ENCODE data around the gene FUCA1. TPM values are rescaled to one million over a fixed set of nuclear protein-coding genes. Genes with fewer than 3 reads are reported as not detected.

Gene FUCA1
- 8.2 and 10.8 TPM in 2 replicates for total RNA-seq (2014; rRNA removed; shearing (Covaris generic))

GRCh38 chr1:23867895-23868556, at the start of gene FUCA1:
TSS of gene FUCA1 (minus strand) at chr1:23868290. CDS start at chr1:23868286, 4 bp downstream.
- Histone ChIP-seq H3K4me3 (ENCODE audit: insufficient read depth, low read depth, low read length) (peak within 1 kb of the TSS; percentile 80), H3K27me3 (ENCODE audit: control insufficient read depth, insufficient read depth, low read length) (peaks cover 27% of the 10 kb centered on the region), H3K36me3 (replicated peaks; ENCODE audit: control insufficient read depth, insufficient read depth, low read length) (no peaks in the 10 kb centered on the region)
- peak; percentile 98 for DNase-seq

DNA sequence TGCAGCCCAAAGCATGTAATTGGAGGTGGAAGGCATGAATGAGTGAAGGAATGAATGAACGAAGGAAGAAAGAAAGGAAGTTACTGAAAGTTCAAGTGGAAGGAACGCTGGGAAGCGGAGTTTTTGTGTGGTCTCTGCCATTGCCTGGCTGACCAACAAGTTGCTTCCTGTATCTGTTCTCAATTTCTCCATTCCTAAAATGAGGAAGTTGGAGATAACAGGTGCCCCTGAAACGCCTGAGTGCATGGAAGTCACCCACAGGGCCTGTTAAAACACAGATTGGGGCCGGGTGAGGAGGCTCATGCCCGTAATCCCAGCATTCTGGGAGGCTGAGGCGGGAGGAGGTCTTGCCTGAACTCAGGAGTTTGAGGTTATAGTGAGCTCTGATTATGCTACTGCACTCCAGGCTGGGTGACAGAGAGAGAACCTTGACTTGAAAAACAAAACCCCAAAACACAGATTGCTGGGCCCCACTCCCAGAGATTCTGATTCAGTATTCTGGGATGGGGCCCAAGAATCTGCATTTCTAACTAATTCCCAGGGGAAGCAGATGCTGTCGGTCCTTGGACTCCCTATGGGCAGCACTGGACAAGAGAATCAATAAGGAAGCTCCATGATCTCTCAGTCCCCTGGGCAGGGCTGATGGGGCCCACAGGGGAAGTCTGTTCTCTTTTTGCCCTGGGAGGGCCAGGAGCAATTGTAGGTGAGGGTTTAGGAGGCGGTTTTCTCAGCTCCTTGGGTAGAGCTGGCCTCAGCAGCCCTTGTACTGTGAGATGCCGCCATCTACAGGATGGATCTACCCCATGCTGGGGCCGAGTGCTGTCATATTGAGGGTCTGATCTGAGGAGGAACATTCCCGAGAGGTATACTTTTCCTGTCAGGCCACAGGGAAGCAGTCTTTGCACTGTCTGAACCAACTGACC, 48.4 kb upstream of the FUCA1 start:
- H3K36me3 ChIP-seq (replicated peaks; ENCODE audit: control insufficient read depth, insufficient read depth, low read length): no peaks in the 10 kb centered on the region
- H3K27me3 ChIP-seq (ENCODE audit: control insufficient read depth, insufficient read depth, low read length): no peaks in the 10 kb centered on the region
- no peak overlapping the region for H3K4me3 ChIP-seq (ENCODE audit: insufficient read depth, low read depth, low read length)
- peak; percentile 85 for DNase-seq

DNA sequence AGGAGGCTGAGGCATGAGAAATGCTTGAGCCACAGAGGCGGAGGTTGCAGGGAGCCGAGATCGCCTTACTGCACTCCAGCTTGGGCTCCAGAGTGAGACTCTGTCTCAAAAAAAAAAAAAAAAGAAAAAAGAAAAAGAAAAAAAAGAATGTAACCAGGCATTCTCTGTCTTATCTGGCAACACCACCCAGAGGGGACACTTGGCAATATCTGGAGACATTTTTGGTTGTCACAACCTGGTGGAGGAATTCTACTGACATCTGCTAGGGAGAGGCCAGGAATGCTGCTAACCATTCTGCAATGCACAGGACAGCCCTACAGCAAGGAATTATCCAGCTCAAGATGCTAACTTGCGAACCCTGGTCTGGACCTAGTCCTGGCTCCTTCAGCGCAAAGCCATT, 47.4 kb upstream of the FUCA1 start:
- no peaks in the 10 kb centered on the region for H3K36me3 ChIP-seq (replicated peaks; ENCODE audit: control insufficient read depth, insufficient read depth, low read length)
- no peak for DNase-seq
- no peak overlapping the region for H3K4me3 ChIP-seq (ENCODE audit: insufficient read depth, low read depth, low read length)
- H3K27me3 ChIP-seq (ENCODE audit: control insufficient read depth, insufficient read depth, low read length): no peaks in the 10 kb centered on the region

GRCh38 chr1:23914921-23915320, 46.8 kb upstream of the FUCA1 start:
- Histone ChIP-seq H3K27me3 (ENCODE audit: control insufficient read depth, insufficient read depth, low read length) (no peaks in the 10 kb centered on the region), H3K4me3 (ENCODE audit: insufficient read depth, low read depth, low read length) (no peak overlapping the region), H3K36me3 (replicated peaks; ENCODE audit: control insufficient read depth, insufficient read depth, low read length) (no peaks in the 10 kb centered on the region)
- no peak for DNase-seq

DNA sequence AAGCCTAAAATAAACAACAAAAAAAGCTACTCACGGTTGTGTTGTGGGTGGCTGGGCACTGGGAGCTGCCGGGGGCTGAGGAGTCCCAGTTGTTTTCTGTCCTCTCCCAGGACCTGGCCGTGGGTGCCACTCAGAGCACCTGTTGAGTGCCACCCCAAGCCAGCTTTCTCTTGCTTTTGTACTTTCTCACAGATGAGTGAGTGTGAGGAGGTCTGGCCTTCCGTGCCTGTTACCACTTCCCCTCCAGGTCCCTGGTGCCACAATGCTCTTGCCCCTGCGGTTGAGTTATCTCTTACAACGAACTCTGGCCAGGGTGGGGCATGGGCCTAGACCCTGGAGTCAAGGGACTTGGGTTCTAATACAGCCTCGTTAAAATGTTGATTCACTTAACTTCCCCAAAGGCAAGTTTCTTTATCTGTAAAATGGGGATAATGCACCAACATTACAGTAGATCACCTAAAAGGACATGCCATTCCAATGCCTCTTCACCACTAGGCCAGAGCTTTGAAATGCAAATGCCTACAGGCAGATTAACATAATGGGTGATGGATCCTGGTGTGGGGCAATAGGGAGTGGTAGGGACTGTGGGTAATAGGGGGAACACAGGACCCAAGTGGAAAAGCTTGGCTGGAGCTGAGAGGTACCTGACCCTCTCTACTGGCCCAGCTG, 45.3 kb upstream of the FUCA1 start, which contains the start of gene CNR2:
Gene CNR2 (minus strand): TSS at position 151 of the 669 bp plus-strand sequence. CDS start 37,745 bp downstream, outside the sequence.
- Histone ChIP-seq H3K27me3 (ENCODE audit: control insufficient read depth, insufficient read depth, low read length) (peaks cover 1% of the 10 kb centered on the region; the same call in 1 of the 2 replicates), H3K36me3 (replicated peaks; ENCODE audit: control insufficient read depth, insufficient read depth, low read length) (no peaks in the 10 kb centered on the region), H3K4me3 (ENCODE audit: insufficient read depth, low read depth, low read length) (no peak within 1 kb of the TSS)
- no peak for DNase-seq

DNA sequence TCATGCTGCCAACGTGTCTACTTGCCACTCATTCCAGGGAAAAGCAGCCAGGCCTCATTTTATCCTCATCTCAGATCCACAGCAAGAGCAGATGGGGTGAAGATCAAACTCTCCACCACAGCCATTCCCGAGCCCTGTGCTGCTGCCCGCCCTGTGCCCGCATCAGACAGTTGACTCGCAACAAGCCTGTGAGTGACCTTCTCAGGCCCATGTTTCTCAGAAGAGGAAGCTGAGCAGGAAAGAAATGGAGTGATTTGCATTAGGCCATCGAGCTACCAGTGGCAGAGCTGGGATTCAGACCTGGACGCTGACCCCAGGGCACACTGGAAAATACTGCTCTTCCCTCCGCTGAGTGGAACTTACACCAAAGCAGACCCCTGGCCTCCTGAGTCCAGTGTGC, 43.8 kb upstream of the FUCA1 start:
- no peak for DNase-seq
- peaks cover 1% of the 10 kb centered on the region; the same call in 1 of the 2 replicates for H3K27me3 ChIP-seq (ENCODE audit: control insufficient read depth, insufficient read depth, low read length)
- no peaks in the 10 kb centered on the region for H3K36me3 ChIP-seq (replicated peaks; ENCODE audit: control insufficient read depth, insufficient read depth, low read length)
- H3K4me3 ChIP-seq (ENCODE audit: insufficient read depth, low read depth, low read length): no peak overlapping the region

DNA sequence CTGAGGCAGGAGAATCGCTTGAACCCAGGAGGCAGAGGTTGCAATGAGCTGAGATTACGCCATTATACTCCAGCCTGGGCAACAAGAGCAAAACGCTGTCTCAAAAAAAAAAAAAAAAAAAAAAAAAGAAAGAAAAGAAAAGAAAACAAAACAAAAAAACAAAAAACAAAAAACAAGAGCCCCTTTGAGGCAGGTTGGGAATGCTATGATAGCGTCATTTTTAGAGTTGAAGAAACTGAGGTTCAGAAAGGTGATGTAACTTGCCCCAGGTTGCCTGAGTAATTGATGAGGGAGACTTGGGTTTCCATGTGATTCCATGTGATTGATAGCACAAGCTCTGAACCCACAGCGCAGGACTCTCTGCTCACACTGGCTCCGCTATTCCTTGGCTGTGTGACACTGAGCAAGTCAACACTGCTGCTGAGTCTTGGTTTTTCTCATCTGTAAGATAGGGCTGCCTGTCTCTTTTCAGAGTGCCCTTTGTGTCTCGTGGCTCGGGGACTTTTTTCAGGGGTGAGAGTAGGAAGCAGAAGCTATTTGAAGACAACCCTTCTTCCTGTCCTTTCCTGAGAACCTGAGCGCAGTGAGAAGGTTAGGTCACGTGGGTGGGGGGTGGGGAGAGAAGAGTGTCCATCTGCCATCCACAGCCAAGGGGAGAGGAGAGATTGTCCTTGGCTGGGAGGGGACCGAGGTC, 42.6 kb upstream of the FUCA1 start:
- Histone ChIP-seq H3K27me3 (ENCODE audit: control insufficient read depth, insufficient read depth, low read length) (peaks cover 1% of the 10 kb centered on the region; the same call in 1 of the 2 replicates), H3K4me3 (ENCODE audit: insufficient read depth, low read depth, low read length) (no peak overlapping the region), H3K36me3 (replicated peaks; ENCODE audit: control insufficient read depth, insufficient read depth, low read length) (no peaks in the 10 kb centered on the region)
- no peak for DNase-seq

- no peak for DNase-seq
- Histone ChIP-seq H3K36me3 (replicated peaks; ENCODE audit: control insufficient read depth, insufficient read depth, low read length) (no peaks in the 10 kb centered on the region), H3K4me3 (ENCODE audit: insufficient read depth, low read depth, low read length) (no peak overlapping the region), H3K27me3 (ENCODE audit: control insufficient read depth, insufficient read depth, low read length) (peaks cover 1% of the 10 kb centered on the region; the same call in 1 of the 2 replicates)
These were observed 42.1 kb upstream of the FUCA1 start for GRCh38 chr1:23910144-23910543.

GRCh38 chr1:23909412-23909811, 41.3 kb upstream of the FUCA1 start:
- no peak overlapping the region for H3K4me3 ChIP-seq (ENCODE audit: insufficient read depth, low read depth, low read length)
- DNase-seq: no peak
- no peaks in the 10 kb centered on the region for H3K36me3 ChIP-seq (replicated peaks; ENCODE audit: control insufficient read depth, insufficient read depth, low read length)
- peaks cover 1% of the 10 kb centered on the region; the same call in 1 of the 2 replicates for H3K27me3 ChIP-seq (ENCODE audit: control insufficient read depth, insufficient read depth, low read length)

DNA sequence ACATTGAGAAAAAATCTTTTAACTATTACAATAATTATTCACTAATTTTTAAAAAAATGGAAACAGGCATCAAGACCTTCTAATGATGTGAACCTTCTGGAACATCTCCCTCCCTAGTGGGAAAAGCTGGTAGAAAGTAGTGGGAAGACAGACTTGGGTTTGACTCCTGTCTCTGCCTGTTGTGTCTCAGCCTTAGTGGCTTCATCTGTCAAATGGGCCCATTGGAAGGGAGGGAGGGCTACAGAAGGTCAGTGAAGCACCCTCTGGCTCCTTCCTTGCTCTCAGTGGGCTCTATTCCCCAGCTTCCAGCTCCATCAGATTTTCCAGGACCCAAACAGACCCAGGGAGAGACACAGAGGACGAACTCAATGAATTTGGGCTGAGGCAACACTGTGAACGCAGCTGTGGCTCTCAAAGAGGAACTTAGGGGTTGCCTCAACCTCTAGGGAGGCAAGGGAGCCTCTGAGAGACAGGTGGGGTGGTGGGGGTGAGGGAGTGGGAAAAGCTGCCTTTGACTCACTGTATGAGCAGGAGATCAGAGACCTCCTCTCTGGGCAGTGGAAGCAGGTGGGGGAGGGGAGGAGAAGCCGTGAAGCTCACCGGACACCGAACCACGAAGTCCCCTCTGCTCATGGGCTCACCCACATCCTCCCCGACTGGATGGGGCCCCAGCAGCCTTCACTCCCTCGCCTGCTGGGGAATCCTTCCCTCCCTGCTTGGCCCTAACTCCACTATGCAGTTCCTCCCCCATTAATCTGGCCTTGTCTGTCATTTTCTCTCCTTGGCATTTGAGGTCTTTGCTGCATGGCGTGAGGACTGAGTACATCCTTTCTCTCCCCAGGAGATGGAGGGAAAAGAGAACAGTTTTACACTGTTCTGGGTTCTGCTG, 40.6 kb upstream of the FUCA1 start:
- DNase-seq: no peak
- H3K36me3 ChIP-seq (replicated peaks; ENCODE audit: control insufficient read depth, insufficient read depth, low read length): no peaks in the 10 kb centered on the region
- no peak overlapping the region for H3K4me3 ChIP-seq (ENCODE audit: insufficient read depth, low read depth, low read length)
- peaks cover 1% of the 10 kb centered on the region; the same call in 1 of the 2 replicates for H3K27me3 ChIP-seq (ENCODE audit: control insufficient read depth, insufficient read depth, low read length)

DNA sequence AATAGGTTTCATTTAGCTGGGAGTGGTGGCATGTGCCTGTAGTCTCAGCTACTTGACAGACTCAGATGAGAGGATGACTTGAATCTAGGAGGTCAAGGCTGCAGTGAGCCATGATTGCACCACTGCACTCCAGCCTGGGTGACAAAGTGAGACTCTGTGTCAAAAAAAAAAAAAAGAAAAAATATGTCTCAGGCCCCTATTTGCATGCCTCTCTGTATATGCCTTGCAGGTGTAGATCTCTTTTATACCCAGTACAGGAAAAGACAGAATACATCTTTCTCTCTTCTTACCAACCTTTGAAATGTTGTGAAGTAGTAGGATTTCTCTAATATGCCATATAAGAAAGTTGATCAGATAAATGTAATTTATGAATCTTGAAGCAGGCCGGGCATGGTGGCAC, 38.6 kb upstream of the FUCA1 start:
- Histone ChIP-seq H3K36me3 (replicated peaks; ENCODE audit: control insufficient read depth, insufficient read depth, low read length) (no peaks in the 10 kb centered on the region), H3K27me3 (ENCODE audit: control insufficient read depth, insufficient read depth, low read length) (peaks cover 13% of the 10 kb centered on the region), H3K4me3 (ENCODE audit: insufficient read depth, low read depth, low read length) (no peak overlapping the region)
- no peak for DNase-seq

- no peaks in the 10 kb centered on the region for H3K36me3 ChIP-seq (replicated peaks; ENCODE audit: control insufficient read depth, insufficient read depth, low read length)
- no peak overlapping the region for H3K4me3 ChIP-seq (ENCODE audit: insufficient read depth, low read depth, low read length)
- H3K27me3 ChIP-seq (ENCODE audit: control insufficient read depth, insufficient read depth, low read length): peaks cover 13% of the 10 kb centered on the region
- DNase-seq: no peak
These were observed 37.5 kb upstream of the FUCA1 start for GRCh38 chr1:23905461-23906025.

DNA sequence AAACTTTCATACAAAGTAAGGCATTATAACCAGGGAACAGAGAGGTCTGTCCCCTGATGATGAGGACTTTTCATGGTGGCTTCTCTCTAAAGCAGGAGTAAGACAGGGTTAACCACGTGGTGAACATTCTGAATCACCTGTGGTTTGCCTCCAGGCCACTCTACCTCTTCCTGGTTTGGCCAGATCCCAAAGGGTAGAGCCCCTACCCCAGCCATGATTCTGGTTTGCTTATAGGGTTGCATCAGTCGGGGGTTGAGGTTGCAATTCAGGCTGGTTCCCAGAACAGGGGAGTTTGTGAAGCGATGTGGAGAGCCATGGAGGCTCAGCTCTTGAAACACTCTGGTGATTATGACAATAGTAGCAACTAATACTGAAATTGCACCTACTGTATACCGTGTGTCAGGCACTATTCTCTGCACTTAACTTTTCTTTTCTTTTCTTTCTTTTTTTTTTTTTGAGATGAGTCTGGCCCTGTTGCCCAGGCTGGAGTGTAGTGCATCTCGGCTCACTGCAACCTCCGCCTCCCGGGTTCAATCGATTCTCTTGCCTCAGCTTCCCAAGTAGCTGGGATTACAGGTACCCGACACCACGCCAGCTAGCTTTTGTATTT, 36.8 kb upstream of the FUCA1 start:
- no peak for DNase-seq
- Histone ChIP-seq H3K27me3 (ENCODE audit: control insufficient read depth, insufficient read depth, low read length) (peaks cover 13% of the 10 kb centered on the region), H3K4me3 (ENCODE audit: insufficient read depth, low read depth, low read length) (no peak overlapping the region), H3K36me3 (replicated peaks; ENCODE audit: control insufficient read depth, insufficient read depth, low read length) (no peaks in the 10 kb centered on the region)
